Hepatocyte (in vitro differentiated cells): Measurements from ENCODE around the gene PLXNA2.

Experiments used
- EZH2 ChIP-seq: fragments of 200-600 bp; sonication (generic); IDR thresholded peaks from 2 replicates; pipeline ENCODE4 v1.6.1; 2016; ENCODE audit warnings: antibody characterized with exemption, mild to moderate bottlenecking, borderline replicate concordance
- TF ChIP-seq, protein P1 (sequence below): fragments of 200-600 bp; sonication (generic); IDR thresholded peaks from 2 replicates; pipeline ENCODE4 v1.5.1; 2016; ENCODE audit warnings: antibody characterized with exemption, mild to moderate bottlenecking; ENCODE audit not compliant: poor library complexity

GRCh38 chr1:208100906-208101305, 143.3 kb downstream of the PLXNA2 start:
- TF ChIP-seq, protein P1, sequence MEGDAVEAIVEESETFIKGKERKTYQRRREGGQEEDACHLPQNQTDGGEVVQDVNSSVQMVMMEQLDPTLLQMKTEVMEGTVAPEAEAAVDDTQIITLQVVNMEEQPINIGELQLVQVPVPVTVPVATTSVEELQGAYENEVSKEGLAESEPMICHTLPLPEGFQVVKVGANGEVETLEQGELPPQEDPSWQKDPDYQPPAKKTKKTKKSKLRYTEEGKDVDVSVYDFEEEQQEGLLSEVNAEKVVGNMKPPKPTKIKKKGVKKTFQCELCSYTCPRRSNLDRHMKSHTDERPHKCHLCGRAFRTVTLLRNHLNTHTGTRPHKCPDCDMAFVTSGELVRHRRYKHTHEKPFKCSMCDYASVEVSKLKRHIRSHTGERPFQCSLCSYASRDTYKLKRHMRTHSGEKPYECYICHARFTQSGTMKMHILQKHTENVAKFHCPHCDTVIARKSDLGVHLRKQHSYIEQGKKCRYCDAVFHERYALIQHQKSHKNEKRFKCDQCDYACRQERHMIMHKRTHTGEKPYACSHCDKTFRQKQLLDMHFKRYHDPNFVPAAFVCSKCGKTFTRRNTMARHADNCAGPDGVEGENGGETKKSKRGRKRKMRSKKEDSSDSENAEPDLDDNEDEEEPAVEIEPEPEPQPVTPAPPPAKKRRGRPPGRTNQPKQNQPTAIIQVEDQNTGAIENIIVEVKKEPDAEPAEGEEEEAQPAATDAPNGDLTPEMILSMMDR, result no peak
- TF ChIP-seq EZH2, result no peak
